HG03520 (cell line): ENCODE measurements around the gene SPRYD3.
"Not testable (repeated sequence)": the region's sequence is repeated elsewhere in the genome, so short reads cannot be mapped to it uniquely, and the experiment has no call there.

Source experiments
- ATAC-seq: cut with Tn5 transposase; IDR thresholded peaks from one replicate; pipeline ENCODE4 v1.9.1; 2021; ENCODE audit warnings: mild to moderate bottlenecking, moderate library complexity; ENCODE audit not compliant: unreplicated experiment

The SPRYD3 gene

GRCh38 chr12:53051881-53052412, 27.2 kb downstream of the SPRYD3 start:
- ATAC-seq, result no peak

DNA sequence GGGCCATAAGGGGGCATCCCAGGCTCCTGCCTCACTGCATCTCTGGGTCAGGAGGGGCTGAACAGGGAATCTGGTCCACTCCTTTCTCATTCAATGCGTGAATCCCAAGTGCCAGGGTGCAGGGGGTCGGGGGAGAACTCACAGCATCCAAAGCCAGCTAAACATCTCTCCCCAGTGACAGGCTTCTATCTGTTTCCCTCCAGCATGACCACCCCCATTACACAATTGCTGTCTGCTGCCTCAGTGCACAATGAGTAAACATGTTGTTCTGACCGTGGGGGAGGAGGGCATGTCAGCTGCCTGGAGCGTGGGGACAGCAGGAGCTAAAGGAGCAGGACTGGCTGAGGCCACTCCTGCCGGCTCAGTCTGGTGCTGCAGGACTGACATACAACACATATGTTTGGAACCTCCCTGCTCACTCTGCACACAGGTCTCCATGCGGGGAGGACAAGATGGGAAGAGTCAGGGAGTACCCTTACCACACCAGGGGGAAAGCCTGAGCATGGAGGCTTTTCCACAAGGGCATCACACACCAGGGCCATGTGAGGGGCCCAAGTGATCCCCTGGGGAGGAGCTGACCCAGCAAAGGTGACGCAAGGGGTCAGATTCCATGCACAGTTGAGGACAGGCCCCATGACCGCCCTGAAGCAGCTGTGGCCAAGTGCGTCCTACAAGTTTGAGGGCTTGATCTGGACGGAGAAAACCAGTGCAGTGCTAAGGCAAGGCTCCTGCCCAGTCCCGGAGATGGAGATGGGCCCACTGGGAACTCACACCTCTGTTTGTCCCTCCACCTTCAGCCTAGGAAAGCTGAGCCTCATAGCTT, 27.9 kb downstream of the SPRYD3 start:
- ATAC-seq, result no peak

- no peak for ATAC-seq
Measured at GRCh38 chr12:53050426-53051057, 28.6 kb downstream of the SPRYD3 start.

GRCh38 chr12:53049571-53050318, 29.4 kb downstream of the SPRYD3 start, which contains the start of gene TNS2:
Gene TNS2 (plus strand): TSS chr12:53050065. CDS start chr12:53050186, 121 bp downstream.
- ATAC-seq, result no peak

DNA sequence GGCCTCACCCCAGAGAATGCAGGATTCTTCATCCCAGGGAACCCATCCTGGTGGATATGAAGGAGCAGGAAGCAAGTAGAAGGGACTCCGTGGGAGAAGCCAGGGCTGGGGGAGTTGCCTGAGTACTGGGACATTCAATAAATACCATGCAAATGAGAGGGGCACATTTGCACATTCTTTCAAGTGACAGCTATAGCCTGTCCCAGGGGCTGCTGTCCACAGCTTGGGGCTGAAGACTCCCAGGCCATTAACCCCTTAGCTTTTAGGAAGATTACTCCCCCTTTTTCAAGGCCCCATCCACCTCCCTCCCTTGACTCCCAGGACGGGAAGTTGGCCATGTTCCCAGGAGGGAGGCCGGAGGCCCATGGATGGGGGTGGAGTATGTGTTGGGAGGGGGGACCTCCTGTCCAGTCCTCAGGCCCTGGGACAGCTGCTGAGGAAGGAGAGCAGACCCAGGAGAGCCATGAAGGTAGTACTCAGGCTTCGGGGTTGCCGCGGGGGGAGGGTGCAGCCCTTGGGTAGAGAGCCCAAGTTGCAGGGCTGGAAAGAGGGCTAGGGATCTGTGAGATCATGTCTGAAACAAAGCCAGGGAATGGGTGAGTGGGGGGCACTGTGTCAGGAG, 30.3 kb downstream of the SPRYD3 start:
- ATAC-seq, result no peak

GRCh38 chr12:53048033-53048779, 31.0 kb downstream of the SPRYD3 start:
- no peak for ATAC-seq

DNA sequence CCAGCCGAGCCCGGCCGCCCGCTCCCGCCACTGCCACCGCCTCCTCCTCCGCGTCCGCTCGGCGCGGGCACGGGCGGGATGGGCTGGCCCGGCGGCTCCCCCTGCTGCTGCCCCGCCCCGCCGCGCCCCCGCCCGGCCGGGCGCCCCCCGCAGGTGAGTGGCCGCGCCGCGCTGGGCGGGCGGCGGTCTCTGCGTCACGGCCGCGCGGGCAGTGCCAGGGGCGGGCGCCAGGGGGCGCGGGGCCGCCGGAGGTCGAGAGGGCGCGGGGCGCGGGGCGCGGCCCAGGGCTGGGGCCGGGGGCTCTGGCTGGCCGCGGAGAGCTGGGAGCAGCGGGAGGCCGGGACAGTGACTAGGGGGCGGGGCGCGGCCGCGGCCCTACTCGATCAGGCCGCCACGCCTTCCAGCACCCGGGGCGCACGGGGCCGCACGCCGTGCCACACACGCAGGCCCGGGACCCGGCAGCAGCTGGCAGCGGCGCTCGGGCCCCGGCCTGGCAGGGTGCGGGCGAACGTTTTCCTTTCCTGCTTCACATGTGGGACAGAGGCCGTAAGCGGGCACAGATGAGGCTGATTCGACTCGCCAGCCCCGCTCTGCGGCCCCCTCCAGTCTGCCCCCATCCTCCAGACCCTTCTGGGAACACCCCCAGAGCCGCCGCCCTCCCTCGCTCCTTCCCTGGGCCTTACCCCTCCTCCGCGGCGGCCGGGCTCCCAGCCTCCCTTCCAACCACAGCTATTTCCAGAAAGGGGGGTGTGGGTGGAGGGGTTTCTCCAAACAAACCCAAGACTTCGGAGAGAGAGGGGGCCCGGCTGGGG, 31.8 kb downstream of the SPRYD3 start:
- ATAC-seq, result peak; percentile 60

- ATAC-seq, result peak; percentile 9
Measured at GRCh38 chr12:53046655-53047220, 32.5 kb downstream of the SPRYD3 start.

- no peak for ATAC-seq
Measured at GRCh38 chr12:53045696-53046045, 33.5 kb downstream of the SPRYD3 start.

DNA sequence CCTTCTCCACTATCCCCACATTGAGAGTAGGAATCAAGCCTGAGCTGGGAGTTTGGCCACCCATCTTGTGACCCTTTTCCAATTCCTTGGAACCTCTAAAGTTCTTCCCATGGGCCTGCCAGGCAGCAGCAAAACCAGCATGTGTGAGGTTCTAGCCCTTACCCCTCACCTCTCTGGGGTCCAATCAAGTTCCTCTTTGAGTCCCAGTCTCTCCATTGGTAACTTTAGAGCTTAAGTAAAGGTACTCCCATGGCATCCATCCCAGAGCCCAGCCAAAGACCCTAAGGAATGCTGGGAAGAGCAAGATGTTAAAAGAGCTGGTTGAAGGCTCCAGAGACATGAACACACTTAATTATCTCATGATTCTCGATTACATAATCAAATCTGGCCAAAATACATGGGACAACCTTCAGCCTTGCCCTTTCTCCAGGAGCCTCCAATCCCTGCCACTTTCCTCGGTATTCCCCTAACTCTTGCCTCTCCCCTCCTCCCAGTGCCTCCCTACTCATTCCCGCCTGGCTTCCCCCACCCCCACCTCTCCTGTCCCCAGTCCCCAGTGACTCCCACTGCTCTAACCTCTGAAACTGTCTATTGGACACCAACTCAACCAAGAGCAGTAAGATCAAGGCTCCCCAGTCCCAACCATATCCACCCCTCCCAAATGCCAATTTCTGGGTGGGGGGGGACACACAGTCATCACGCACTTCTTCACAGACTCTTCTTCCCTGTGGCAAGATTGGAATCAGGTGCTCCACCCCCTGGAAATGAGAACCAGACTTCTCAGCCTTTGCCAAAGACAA, 34.1 kb downstream of the SPRYD3 start:
- ATAC-seq, result no peak

DNA sequence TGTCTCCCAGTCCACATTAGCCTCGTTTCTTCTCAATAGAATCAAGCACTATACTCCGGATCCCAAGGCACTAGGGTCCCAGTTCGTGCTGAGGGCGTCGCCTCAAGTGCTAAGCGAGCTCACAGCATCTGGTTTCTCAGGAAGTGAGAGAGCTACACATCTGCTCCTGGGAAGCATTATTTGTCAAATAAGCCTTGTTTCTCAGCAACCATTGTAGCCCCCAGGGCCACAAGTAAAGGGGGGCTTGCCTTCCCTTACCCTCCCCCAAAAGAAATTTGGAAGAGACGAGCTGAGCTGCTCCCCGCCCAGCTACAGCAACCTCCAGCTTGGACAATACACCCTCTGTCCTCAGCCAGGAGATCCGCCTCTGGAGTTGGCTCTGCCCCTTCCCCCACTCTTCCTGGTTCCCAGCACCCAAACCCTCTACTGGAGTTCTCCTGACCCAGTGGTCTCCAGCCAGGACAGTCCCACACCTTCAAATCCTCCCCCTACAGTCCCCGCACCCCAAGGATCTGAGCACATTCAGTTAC, 35.1 kb downstream of the SPRYD3 start:
- ATAC-seq, result no peak

- no peak for ATAC-seq
Measured at GRCh38 chr12:53042607-53043454, 36.4 kb downstream of the SPRYD3 start.

DNA sequence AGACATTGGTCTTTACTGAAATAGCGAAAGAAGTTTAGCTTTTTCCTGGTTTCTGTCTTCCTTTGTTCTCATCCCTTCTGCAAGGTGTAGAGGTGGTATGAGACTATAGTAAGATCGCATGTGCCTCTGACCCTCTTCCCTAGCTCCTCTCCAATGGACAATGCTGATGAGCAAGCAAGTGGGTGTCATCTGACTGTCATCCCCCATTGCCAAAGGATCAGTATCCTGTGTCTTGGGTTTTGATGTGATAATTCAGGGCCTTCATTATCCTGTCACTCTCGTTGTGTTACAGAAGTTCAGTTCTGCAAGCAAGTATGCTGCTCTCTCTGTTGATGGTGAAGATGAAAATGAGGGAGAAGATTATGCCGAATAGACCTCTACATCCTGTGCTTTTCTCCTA, 39.3 kb downstream of the SPRYD3 start:
- ATAC-seq, result no peak

DNA sequence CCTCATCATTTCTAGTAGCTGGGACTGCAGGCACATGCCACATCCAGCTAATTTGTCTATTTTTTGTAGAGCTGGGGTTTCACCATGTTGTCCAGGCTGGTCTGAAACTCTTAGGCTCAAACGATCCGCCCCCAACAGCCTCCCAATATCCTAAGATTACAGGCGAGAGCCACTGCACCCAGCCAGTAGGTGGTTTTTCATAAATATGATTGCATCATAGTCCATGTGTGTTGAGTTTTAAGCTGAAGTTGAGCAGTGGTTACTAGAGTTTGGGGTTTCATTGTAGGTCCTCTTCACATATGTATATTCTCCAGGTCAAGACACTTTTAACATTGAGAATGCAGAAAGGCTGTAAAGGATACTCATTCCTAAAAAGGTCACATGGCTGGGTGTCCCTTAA, 42.4 kb downstream of the SPRYD3 start:
- no peak for ATAC-seq

DNA sequence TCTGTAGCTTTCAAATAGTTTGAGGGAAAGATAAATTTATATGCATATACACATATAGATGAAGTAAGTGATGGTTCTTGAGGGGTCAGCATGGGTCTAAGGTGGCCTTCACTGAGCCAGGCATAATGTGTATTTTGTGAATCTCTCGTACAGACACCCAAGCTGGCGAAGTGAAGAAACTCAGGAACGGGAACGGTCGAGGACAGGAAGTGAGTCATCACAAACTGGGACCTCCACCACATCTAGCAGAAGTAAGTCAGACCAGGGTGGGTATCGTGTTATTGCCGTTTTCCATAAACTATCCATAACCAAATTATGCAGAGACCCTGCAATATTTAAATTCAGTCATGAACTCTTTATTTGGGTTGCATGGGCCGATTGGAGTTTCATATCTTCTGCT, 44.7 kb downstream of the SPRYD3 start:
- no peak for ATAC-seq

DNA sequence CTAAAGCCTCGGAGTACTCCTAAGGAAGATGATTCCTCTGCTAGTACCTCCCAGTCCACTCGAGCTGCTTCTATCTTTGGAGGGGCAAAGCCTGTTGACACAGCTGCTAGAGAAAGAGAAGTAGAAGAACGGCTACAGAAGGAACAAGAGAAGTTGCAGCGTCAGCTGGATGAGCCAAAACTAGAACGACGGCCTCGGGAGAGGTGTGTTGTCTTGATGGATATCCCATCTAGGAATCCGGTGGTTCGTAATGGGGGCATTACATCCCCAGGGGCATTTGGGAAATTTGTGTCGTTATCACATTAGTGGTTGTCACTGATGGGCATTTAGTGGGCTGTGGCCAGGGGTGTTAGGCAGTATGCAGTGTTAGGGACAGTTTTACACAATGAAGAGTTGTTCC, 45.4 kb downstream of the SPRYD3 start:
- ATAC-seq, result not testable (repeated sequence)

DNA sequence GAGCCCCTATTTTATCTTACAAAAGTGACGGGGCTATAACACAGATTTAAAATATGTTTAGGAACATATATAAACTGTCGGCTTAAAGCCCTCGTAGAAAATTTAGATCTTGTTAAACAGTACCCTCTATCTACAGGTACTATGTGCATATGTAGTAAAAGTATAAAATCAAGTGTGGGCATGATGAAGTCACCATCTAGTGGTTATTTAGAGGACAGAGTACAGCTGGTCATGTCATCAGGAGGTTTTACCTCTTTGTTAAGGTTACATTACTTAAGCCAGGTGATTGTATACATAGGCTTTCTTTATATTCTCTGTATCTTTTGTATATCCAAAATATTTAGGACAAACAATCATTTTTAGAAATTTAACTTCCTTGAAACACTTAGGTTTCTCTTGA, 47.6 kb downstream of the SPRYD3 start:
- ATAC-seq, result no peak
